Pancreas (tissue), 10 donors: Measurements from ENCODE around the gene SDR39U1. TPM values are rescaled to one million over a fixed set of nuclear protein-coding genes. Genes with fewer than 3 reads are reported as not detected.

Source experiments
- ATAC-seq, 4 donors: fragments of 200-7000 bp; cut with Tn5 transposase; one replicate each; pipeline versions ENCODE4 v1.8.0 to v1.9.1; 2020; ENCODE audit warnings: mild to moderate bottlenecking in 4 of 4, moderate library complexity in 4 of 4
- DNase-seq, 6 donors: peaks; one replicate each; pipeline ENCODE4 v3.0.0-alpha.2; 2020
- FAIRE-seq: peaks from 2 replicates; lab custom pipeline; 2012; peaks lifted over from hg19 to GRCh38; lab: Jason Lieb, UNC
- H3K27ac ChIP-seq, 4 donors: fragments of 200-600 bp; sonication (generic); 1 replicate in 3 of 4; 2 replicates in 1 of 4; pipeline versions ENCODE4 v1.5.0 to v1.8.0; 2020
- H3K27me3 ChIP-seq, 4 donors: fragments of 200-600 bp; one replicate each; pipeline ENCODE4 v1.8.0; 2021
- H3K36me3 ChIP-seq, 3 donors: fragments of 200-600 bp; sonication (generic) in 1 of 3; one replicate each; pipeline versions ENCODE4 v1.5.0 to v1.8.0; 2020 to 2021
- H3K4me1 ChIP-seq, 3 donors: fragments of 200-600 bp; one replicate each; pipeline ENCODE4 v1.8.0; 2021
- H3K4me3 ChIP-seq, 4 donors: fragments of 200-600 bp; sonication (generic) in 2 of 4; one replicate each; pipeline versions ENCODE4 v1.5.0 to v1.8.0; 2020 to 2021
- H3K9me3 ChIP-seq, 4 donors: fragments of 200-600 bp; one replicate each; pipeline ENCODE4 v1.8.0; 2021
- CTCF ChIP-seq, 4 donors: fragments of 200-600 bp; sonication (generic) in 3 of 4; IDR thresholded peaks; one replicate each; pipeline versions ENCODE4 v1.5.0 to v1.8.0; 2021; ENCODE audit warnings: antibody characterized with exemption in 4 of 4
- WGBS, 2 donors: extraction: QIAGEN DNeasy Blood & Tissue Kit; methylation state at CpG; one replicate each; pipeline ENCODE4 v1.1.7; 2013; 5-methylcytosine and 5-hydroxymethylcytosine counted together
- intact Hi-C, 3 donors: fragments of 100-400 bp; cut with DNase I; formaldehyde crosslinking; loops; one replicate each; pipeline versions ENCODE4 v1.11.1 to v1.14.2; 2022
- polyA plus RNA-seq, 2 donors: library from polyadenylated mRNA; stranded (reverse); fragments of 200-250 nt; gene quantifications; one replicate each; pipeline ENCODE4 v1.2.3, GENCODE V29; 2013
- total RNA-seq, 6 donors: library from RNA; stranded (reverse); fragmentation: NEBNext Ultra II Directional in 4 of 6; extraction: Animal tissue kit (Norgen Biotek cat#: 25700) in 4 of 6; gene quantifications; one replicate each; pipeline versions ENCODE4 v1.2.1 to v1.2.4, GENCODE V29; 2021 to 2023
- donor health status: healthy with polysubstance abuse.
- donor health status: DM: no; HTN: no; CAD: no; lungs with moderate emphysema.
- donor health status: DM: no; HTN: no; CAD: no.
- donor health status: control.
- donor health status: control.
- donor health status: Bipolar disorder and iron deficiency.
- donor health status: DM: yes; HTN: yes; CAD: no.
- donor health status: DM: no; HTN: no; CAD: no.
- donor health status: DM: no; HTN: no; CAD: no.
- donor health status: DM: yes; HTN: yes; CAD: no.

SDR39U1 gene
- total and polyA plus RNA-seq, 8 donors, result 22.0 to 124 (median 31.3) TPM

DNA sequence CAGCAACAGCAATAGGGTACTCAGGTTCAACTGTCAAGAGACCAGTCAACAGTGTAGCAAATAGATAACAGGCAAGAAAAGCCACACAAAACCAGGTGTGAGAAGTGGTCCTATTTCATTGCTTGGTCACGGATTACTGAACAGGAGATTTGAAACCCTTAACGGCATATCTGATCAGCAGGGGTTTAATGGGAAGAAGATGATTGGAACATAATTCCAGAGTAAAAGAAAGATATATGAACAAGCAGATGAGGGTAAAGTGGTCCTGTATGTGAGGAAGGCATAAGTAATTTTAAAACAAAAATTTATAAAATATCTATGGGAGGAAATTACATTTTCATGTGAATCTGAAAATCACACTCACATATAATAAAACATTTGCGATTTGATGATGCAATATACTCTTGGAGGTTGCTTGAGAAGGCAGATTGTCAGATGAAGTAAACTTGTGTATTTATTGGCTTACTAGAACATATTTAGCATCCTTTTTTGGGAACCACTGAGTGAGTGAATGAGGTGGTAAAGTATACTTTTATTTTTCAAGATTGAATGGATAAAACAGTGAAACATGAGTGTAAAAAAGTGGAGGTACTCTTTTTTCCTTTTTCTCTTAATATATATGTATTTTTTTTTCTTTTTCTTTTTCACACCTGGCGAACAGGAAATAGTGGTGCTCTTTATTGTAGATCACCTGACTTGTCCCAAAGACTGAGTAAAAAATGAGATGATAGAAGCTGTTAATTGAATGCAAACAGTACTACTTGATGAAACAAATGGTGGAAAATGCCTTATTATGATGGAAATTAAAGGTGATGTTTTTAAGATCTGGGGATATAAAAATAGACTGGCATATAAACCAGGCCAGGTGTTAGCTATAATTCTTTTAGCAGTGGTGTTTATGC is 21.6 kb upstream of the SDR39U1 start:
- WGBS, 2 donors, result 67 to 93% methylated on average over 4 of the region's 4 CpGs
- intact Hi-C loops, result no loop called here
- Histone ChIP-seq H3K4me1 (no peaks in the 10 kb centered on the region), H3K27ac (no peak overlapping the region), H3K27me3 (no peaks in the 10 kb centered on the region), H3K9me3 (no peaks in the 10 kb centered on the region), H3K4me3 (no peak overlapping the region), H3K36me3 (no peaks in the 10 kb centered on the region)
- ATAC-seq (no peak), FAIRE-seq (no peak), DNase-seq (no peak)
- TF ChIP-seq CTCF (IDR thresholded peaks at IDR 0.05), result no peak

- no peak for DNase-seq
- Histone ChIP-seq H3K27ac (no peak overlapping the region), H3K27me3 (no peaks in the 10 kb centered on the region), H3K9me3 (no peaks in the 10 kb centered on the region), H3K4me1 (no peaks in the 10 kb centered on the region), H3K36me3 (no peaks in the 10 kb centered on the region), H3K4me3 (no peak overlapping the region)
- FAIRE-seq, result no peak
- intact Hi-C loops, result no loop called here
- no peak for ATAC-seq
- no peak for TF ChIP-seq CTCF (IDR thresholded peaks at IDR 0.05)
- 36 to 78% methylated on average over 5 of the region's 5 CpGs for WGBS, 2 donors
Measured at GRCh38 chr14:24463017-24463883, 20.7 kb upstream of the SDR39U1 start.

- no peak overlapping the region for H3K27ac ChIP-seq
- no peak for FAIRE-seq
Measured at GRCh38 chr14:24461336-24461735, 18.8 kb upstream of the SDR39U1 start.

DNA sequence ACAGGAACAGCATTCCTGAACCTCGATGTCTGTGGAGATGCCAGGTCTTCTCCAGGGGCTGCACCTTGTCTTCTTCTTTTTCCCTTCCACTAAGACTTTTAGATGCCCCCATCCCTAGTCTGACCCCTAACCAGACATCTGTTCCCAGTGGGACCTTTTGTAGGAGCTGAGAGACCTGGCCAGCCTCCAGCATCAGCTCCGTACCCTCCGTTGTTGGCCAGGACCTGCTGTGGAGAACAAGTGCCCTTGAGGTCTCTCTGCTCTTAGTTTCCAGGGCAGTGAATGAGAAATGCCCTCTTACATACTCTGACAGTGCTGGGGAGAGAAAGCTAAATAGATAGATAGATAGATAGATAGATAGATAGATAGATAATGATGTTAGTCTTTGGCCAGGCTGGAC is 16.8 kb upstream of the SDR39U1 start:
- TF ChIP-seq CTCF (IDR thresholded peaks at IDR 0.05), result no peak
- H3K4me3 ChIP-seq, result no peak overlapping the region
- ATAC-seq (no peak), DNase-seq (no peak), FAIRE-seq (no peak)
- no peaks in the 10 kb centered on the region for H3K27me3 ChIP-seq
- H3K36me3 ChIP-seq, result no peaks in the 10 kb centered on the region
- no peaks in the 10 kb centered on the region for H3K9me3 ChIP-seq
- no peak overlapping the region for H3K27ac ChIP-seq
- WGBS, 2 donors, result 95% methylated on average over 3 of the region's 3 CpGs
- intact Hi-C loops, result no loop called here
- no peaks in the 10 kb centered on the region for H3K4me1 ChIP-seq

More at GRCh38 chr14:24461336-24461735, 18.8 kb upstream of the SDR39U1 start:
- intact Hi-C loops, result no loop called here
- Histone ChIP-seq H3K36me3 (no peaks in the 10 kb centered on the region), H3K4me1 (no peaks in the 10 kb centered on the region), H3K9me3 (no peaks in the 10 kb centered on the region), H3K27me3 (no peaks in the 10 kb centered on the region), H3K4me3 (no peak overlapping the region)
- no peak for TF ChIP-seq CTCF (IDR thresholded peaks at IDR 0.05)
- DNase-seq, result no peak
- ATAC-seq, result no peak
